Retinal pigment epithelial cell (primary cell): Measurements from ENCODE around the gene HDAC9.

Experiments used
- DNase-seq: peaks from one replicate; pipeline ENCODE4 v3.0.0-alpha.2; 2010; ENCODE audit warnings: low read depth
- H3K4me3 ChIP-seq: 2 replicates; pipeline ENCODE4 v1.5.1; 2011; ENCODE audit warnings: mild to moderate bottlenecking, low read length, control low read depth, moderate library complexity
- TF ChIP-seq, protein P1 (sequence below): conservative IDR thresholded peaks from 2 replicates; pipeline ENCODE4 v1.5.1; 2011; ENCODE audit warnings: low read depth, low read length, control low read depth, inconsistent platforms

Gene HDAC9

GRCh38 chr7:18607025-18607424, 111.5 kb downstream of the HDAC9 start:
- TF ChIP-seq, protein P1, sequence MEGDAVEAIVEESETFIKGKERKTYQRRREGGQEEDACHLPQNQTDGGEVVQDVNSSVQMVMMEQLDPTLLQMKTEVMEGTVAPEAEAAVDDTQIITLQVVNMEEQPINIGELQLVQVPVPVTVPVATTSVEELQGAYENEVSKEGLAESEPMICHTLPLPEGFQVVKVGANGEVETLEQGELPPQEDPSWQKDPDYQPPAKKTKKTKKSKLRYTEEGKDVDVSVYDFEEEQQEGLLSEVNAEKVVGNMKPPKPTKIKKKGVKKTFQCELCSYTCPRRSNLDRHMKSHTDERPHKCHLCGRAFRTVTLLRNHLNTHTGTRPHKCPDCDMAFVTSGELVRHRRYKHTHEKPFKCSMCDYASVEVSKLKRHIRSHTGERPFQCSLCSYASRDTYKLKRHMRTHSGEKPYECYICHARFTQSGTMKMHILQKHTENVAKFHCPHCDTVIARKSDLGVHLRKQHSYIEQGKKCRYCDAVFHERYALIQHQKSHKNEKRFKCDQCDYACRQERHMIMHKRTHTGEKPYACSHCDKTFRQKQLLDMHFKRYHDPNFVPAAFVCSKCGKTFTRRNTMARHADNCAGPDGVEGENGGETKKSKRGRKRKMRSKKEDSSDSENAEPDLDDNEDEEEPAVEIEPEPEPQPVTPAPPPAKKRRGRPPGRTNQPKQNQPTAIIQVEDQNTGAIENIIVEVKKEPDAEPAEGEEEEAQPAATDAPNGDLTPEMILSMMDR = no peak
- peak; percentile 64 for DNase-seq
- no peak overlapping the region for H3K4me3 ChIP-seq

GRCh38 chr7:18610331-18610948, 114.9 kb downstream of the HDAC9 start:
- TF ChIP-seq, protein P1 = peak; percentile 56
- DNase-seq = no peak
- H3K4me3 ChIP-seq = no peak overlapping the region

DNA sequence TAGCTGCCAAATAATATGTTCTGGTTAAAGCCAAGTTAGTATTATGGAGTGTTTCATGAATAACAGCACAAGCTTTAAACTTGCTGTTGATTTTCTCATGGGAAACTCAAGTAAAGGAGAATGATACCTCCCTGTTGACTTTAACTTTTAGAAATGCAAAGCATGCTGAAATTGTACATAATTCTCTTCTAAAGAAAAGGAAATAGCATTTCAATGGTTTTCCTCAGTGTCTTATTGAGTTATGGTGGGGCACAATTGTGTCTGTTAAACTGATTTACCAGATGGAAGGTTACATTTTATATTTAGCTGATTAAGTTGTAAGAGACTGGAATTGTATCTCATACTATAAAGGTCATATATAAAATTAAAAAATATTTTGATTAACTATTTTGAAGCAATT, 119.3 kb downstream of the HDAC9 start:
- H3K4me3 ChIP-seq = no peak overlapping the region
- no peak for DNase-seq
- TF ChIP-seq, protein P1 = no peak

DNA sequence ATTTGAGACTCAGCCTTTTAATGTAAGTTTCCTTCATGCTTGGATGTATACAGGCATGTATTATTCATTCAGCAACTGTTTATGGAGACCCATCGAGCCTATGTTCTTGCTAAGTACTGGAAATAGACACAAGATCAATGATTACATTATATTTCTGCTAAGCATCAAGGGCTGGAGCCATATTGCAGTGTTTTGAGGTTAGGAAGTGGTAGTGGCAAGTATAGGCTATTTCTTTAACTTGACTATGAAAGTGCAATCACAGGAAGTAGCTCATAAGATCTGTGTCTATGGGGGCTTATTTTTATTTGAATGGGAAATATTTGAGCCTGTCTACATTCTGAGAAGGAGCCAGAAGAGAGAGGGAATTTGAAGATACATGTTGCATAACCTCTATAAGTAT, 123.8 kb downstream of the HDAC9 start:
- H3K4me3 ChIP-seq = no peak overlapping the region
- no peak for DNase-seq
- TF ChIP-seq, protein P1 = no peak

DNA sequence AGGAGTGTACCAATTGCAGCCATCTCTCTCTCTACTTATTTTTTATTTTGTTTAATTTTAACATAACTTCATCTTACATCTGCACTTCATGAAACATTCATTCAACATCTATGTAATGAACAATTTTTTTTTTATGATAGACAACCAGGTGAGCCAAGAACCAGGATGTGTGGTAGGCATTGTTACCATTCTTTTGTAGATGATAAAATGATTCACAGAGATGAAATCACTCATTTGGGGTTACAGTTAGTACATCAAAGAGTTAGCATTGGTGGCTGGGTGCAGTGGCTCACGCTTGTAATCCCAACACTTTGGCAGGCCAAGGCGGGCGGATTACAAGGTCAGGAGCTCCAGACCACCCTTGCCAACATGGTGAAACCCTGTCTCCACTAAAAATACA, 127.8 kb downstream of the HDAC9 start:
- DNase-seq = no peak
- TF ChIP-seq, protein P1 = no peak
- no peak overlapping the region for H3K4me3 ChIP-seq

- DNase-seq = no peak
- TF ChIP-seq, protein P1 = no peak
- H3K4me3 ChIP-seq = no peak overlapping the region
These were observed 128.9 kb downstream of the HDAC9 start for GRCh38 chr7:18624459-18624858.

DNA sequence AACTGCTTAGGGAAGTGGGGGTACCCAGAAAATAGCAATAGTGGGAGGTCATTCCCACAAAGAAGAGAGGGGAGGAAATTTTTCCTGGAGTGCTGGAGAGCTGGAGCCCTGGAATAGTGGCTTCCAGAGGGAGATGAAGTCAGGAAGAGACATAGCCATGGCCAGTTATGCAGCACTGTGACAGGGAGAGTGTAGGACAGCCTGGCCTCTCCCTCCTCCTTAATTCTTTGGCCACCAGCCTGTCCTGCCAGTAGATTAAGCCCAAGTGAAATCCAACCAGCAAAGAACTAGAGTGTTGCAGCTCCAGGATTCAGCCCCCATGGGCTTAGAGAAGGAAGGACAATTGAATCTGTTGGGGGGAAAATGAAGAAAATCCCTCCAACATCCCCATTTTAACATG, 130.5 kb downstream of the HDAC9 start:
- TF ChIP-seq, protein P1 = no peak
- H3K4me3 ChIP-seq = no peak overlapping the region
- DNase-seq = no peak
